ENCODE data around the gene ZNF513.

The ZNF513 gene

DNA sequence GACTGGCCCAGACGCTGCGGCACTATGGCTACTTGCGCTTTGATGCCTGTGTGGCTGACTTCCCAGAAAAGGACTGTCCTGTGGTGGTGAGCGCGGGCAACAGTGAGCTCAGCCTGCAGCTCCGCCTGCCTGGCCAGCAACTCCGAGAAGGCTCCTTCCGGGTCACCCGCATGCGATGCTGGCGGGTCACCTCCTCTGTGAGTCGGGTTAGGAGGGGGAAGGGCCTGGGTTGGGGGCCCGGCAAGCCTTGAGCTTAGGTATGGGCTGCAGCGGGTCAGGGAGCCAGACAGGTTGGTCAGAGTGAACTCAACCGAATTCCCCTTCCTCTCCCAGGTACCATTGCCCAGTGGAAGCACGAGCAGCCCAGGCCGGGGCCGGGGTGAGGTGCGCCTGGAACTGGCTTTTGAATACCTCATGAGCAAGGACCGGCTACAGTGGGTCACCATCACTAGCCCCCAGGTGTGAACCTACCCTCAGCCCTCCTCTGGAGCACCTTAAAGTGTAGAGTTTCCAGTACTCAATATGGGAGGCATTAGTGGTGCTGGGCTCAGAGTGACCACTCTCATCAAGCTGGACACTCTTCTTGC lies 4.9 kb downstream of the ZNF513 start:
- Mint-ChIP-seq H3K4me1 (peaks cover 43% of the 10 kb centered on the region), H3K9me3 (no peaks in the 10 kb centered on the region), H3K36me3 (ENCODE audit: low read depth) (peaks cover 44% of the 10 kb centered on the region), H3K27me3 (ENCODE audit: low read depth, poor library complexity) (peaks cover 9% of the 10 kb centered on the region), H3K4me3 (no peak overlapping the region), H3K27ac (peak overlapping the region; percentile 91)
- TF ChIP-seq, protein P1, sequence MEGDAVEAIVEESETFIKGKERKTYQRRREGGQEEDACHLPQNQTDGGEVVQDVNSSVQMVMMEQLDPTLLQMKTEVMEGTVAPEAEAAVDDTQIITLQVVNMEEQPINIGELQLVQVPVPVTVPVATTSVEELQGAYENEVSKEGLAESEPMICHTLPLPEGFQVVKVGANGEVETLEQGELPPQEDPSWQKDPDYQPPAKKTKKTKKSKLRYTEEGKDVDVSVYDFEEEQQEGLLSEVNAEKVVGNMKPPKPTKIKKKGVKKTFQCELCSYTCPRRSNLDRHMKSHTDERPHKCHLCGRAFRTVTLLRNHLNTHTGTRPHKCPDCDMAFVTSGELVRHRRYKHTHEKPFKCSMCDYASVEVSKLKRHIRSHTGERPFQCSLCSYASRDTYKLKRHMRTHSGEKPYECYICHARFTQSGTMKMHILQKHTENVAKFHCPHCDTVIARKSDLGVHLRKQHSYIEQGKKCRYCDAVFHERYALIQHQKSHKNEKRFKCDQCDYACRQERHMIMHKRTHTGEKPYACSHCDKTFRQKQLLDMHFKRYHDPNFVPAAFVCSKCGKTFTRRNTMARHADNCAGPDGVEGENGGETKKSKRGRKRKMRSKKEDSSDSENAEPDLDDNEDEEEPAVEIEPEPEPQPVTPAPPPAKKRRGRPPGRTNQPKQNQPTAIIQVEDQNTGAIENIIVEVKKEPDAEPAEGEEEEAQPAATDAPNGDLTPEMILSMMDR (IDR thresholded peaks at IDR 0.05), result no peak
- no peak for DNase-seq

DNA sequence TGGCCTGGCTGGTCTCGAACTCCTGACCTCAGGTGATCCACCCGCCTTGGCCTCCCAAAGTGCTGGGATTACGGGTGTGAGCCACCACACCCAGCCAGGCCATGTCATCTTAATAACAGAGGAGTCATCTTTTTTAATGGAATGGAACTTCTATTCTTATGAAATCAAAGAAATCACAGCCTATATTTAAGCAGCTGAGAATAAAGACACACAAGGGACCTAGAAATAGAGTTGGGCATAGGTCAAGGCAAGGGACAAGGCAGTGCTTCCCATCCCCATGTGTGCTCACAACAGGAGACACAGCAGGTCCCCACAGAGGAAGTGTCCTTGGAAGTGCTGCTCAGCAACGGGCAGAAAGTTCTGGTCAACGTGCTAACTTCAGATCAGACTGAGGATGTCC lies 7.0 kb downstream of the ZNF513 start:
- DNase-seq, result no peak
- Mint-ChIP-seq H3K27ac (no peak overlapping the region), H3K36me3 (ENCODE audit: low read depth) (peaks cover 44% of the 10 kb centered on the region), H3K4me1 (peaks cover 38% of the 10 kb centered on the region), H3K4me3 (no peak overlapping the region), H3K27me3 (ENCODE audit: low read depth, poor library complexity) (peaks cover 9% of the 10 kb centered on the region), H3K9me3 (no peaks in the 10 kb centered on the region)
- TF ChIP-seq, protein P1 (IDR thresholded peaks at IDR 0.05), result no peak

DNA sequence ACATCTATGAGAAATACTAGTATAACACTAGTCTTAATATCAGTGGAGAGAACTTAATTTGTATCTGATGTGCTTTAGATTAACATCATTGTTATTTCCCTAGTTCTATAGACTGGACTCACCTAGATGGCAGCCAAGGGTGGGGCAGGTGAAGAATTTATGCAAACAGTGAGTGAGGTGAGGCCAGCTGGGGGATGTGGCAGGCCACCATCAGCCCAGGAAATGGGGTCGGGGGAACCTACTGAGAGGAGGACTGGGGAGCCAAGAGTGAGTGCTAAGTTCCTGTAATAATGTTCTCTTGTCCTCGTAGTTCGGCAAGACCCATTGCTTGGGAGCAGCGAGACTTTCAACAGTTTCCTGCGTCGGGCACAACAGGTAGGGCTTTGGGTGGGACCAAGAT lies 7.6 kb downstream of the ZNF513 start:
- H3K4me1 Mint-ChIP-seq, result peaks cover 35% of the 10 kb centered on the region
- H3K36me3 Mint-ChIP-seq (ENCODE audit: low read depth), result peaks cover 44% of the 10 kb centered on the region
- TF ChIP-seq, protein P1 (IDR thresholded peaks at IDR 0.05), result no peak
- H3K27ac Mint-ChIP-seq, result no peak overlapping the region
- H3K9me3 Mint-ChIP-seq, result no peaks in the 10 kb centered on the region
- DNase-seq, result no peak
- peaks cover 9% of the 10 kb centered on the region for H3K27me3 Mint-ChIP-seq (ENCODE audit: low read depth, poor library complexity)
- H3K4me3 Mint-ChIP-seq, result peak overlapping the region; percentile 55

DNA sequence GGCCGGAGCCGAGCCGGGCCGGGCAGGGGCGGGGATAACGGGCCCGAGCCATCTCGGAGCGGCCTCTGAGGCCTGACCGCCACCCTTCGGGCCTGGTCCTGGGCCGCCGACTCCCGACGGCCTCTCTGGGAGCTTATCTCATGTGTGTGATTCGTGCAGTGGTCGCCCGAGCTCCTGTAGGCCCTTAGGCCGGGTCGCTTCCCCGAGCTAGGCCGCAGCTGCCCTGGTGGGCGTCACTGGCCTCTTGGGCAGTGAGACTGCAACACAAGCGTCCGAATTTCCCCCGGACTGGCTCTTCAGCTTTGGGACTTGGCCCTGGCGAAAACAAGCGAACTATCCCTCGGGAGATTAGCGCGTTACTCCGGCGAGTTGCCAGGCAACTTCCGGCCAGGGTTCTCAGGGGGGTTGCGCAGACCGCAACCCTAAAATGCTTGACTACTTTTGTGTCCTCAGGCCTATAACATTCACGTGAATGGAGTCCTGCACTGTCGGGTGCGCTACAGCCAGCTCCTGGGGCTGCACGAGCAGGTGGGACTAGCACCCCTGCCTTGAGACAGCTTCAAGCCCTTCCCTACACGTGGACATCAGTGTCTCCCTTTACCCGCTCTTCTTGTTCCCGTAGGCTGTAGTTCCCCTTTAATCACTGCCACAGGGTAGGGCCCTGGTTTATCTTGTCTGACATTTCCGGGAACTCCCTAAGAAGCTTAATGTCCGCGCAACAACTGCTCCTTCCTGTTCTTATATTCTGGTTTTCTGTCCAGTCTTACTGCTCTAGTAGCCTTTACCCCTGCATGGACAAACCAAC lies 9.5 kb downstream of the ZNF513 start:
- H3K36me3 Mint-ChIP-seq (ENCODE audit: low read depth), result peaks cover 49% of the 10 kb centered on the region
- peaks cover 4% of the 10 kb centered on the region for H3K27me3 Mint-ChIP-seq (ENCODE audit: low read depth, poor library complexity)
- H3K4me3 Mint-ChIP-seq, result peak overlapping the region; percentile 93
- H3K9me3 Mint-ChIP-seq, result no peaks in the 10 kb centered on the region
- peak; percentile 36 for DNase-seq
- H3K27ac Mint-ChIP-seq, result peak overlapping the region; percentile 92
- H3K4me1 Mint-ChIP-seq, result peaks cover 39% of the 10 kb centered on the region
- TF ChIP-seq, protein P1 (IDR thresholded peaks at IDR 0.05), result no peak

DNA sequence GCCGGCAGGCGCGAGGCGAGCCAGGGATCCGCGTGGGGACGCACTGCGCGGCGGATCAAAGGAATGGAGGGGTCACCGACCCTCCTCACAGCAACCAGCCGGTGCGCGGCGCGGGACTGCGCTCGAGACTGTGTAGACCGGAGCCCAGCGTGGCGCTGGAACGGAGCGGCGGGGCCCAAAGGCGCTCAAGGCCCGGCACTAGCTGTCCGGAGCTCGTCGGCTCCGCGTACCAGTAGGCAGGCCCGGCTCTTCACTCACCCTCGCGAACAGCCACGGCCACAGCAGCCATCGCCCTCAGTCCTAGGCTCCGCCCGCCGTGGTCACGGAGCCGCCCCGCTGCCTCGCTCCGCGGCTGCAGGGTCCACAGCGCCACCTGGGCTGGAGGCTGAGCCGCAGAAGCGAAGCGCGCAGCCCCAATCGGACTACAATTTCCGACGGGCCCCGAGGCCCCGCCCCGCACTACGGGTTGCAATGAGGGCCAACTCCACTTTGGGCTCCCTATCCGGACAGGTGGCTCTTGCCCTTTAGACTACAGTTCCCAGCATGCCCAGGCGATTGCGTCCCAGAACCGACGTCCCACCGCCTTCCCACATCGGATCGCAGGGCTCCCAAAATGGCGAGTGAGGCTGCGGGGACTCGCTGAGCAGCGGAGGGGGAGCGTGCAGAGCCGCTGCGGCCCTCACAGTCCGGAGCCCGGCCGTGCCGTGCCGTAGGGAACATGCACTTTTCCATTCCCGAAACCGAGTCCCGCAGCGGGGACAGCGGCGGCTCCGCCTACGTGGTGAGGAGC lies 10.3 kb downstream of the ZNF513 start, which contains the start of the genes EIF2B4 and SNX17:
EIF2B4 (minus strand) TSS at position 313 of the 790 bp plus-strand sequence; CDS start at position 289, 24 bp downstream.
SNX17 (plus strand) TSS at position 591 of the 790 bp plus-strand sequence; CDS start at position 719, 128 bp downstream.
- Mint-ChIP-seq H3K4me3 (peak within 1 kb of the TSS; percentile 93), H3K27me3 (ENCODE audit: low read depth, poor library complexity) (peaks cover 4% of the 10 kb centered on the region), H3K36me3 (ENCODE audit: low read depth) (peaks cover 51% of the 10 kb centered on the region), H3K27ac (peak within 1 kb of the TSS; percentile 94), H3K9me3 (no peaks in the 10 kb centered on the region), H3K4me1 (peaks cover 45% of the 10 kb centered on the region)
- peak; percentile 98 for DNase-seq
- TF ChIP-seq, protein P1 (IDR thresholded peaks at IDR 0.05), result peak; percentile 39
